NCI-H146 treated with DMSO at 0.1 percent for 48 hours (cell line): ENCODE measurements around the gene CACNG6.

Experiments
- DNase-seq: peaks from one replicate; lab custom pipeline; 2025; ENCODE audit not compliant: unreplicated experiment; lab: John Stamatoyannopoulos, UW

The CACNG6 gene

GRCh38 chr19:54041969-54042606, 50.7 kb downstream of the CACNG6 start:
- no peak for DNase-seq

GRCh38 chr19:54042989-54043388, 51.6 kb downstream of the CACNG6 start:
- DNase-seq: no peak

- DNase-seq: no peak
Measured at GRCh38 chr19:54045771-54046170, 54.3 kb downstream of the CACNG6 start.

GRCh38 chr19:54047616-54048015, 56.2 kb downstream of the CACNG6 start:
- no peak for DNase-seq
